Mucosa of descending colon (tissue), 3 donors: ENCODE data around the gene CACNA1S. TPM values are rescaled to one million over a fixed set of nuclear protein-coding genes. Genes with fewer than 3 reads are reported as not detected.

Experiments used
- ATAC-seq: fragments of 200-7000 bp; cut with Tn5 transposase; one replicate; pipeline ENCODE4 v1.9.1; 2020; ENCODE audit warnings: mild to moderate bottlenecking, moderate library complexity
- DNase-seq, 3 donors: peaks; one replicate each; pipeline ENCODE4 v3.0.0-alpha.2; 2020
- H3K36me3 ChIP-seq: fragments of 200-600 bp; one replicate; pipeline ENCODE4 v1.8.0; 2021; ENCODE audit warnings: low read depth, mild to moderate bottlenecking
- H3K4me1 ChIP-seq: fragments of 200-600 bp; one replicate; pipeline ENCODE4 v1.8.0; 2021; ENCODE audit warnings: low read depth, mild to moderate bottlenecking
- H3K4me3 ChIP-seq: fragments of 200-600 bp; one replicate; pipeline ENCODE4 v1.8.0; 2021; ENCODE audit warnings: mild to moderate bottlenecking
- H3K9me3 ChIP-seq: fragments of 200-600 bp; one replicate; pipeline ENCODE4 v1.8.0; 2021; ENCODE audit warnings: mild to moderate bottlenecking
- CTCF ChIP-seq: fragments of 200-600 bp; IDR thresholded peaks from one replicate; pipeline ENCODE4 v1.8.0; 2022; ENCODE audit warnings: antibody characterized with exemption, mild to moderate bottlenecking
- intact Hi-C, 2 donors: fragments of 100-400 bp; cut with DNase I in 1 of 2; cut with micrococcal nuclease in 1 of 2; formaldehyde crosslinking; loops; one replicate each; pipeline versions ENCODE4 v1.11.0 to v1.11.1; 2022; cut with DNase I, micrococcal nuclease
- total RNA-seq, 3 donors: library from RNA; stranded (reverse); fragmentation: NEBNext Ultra II Directional in 2 of 3; extraction: Animal tissue kit (Norgen Biotek cat#: 25700) in 2 of 3; gene quantifications; one replicate each; pipeline versions ENCODE4 v1.2.1 to v1.2.4, GENCODE V29; 2021 to 2023
- donor health status: DM: no; HTN: no; CAD: no; lungs with moderate emphysema.
- donor health status: DM: no; HTN: no; CAD: no.
- donor health status: DM: no; HTN: yes; CAD: no.

Gene CACNA1S
- total RNA-seq, 3 donors from 2014 or later, result not detected

- intact Hi-C loops, result no loop called here
- Histone ChIP-seq H3K9me3 (no peaks in the 10 kb centered on the region), H3K4me1 (no peaks in the 10 kb centered on the region), H3K4me3 (no peak overlapping the region), H3K36me3 (no peaks in the 10 kb centered on the region)
- TF ChIP-seq CTCF, result no peak
- ATAC-seq (no peak), DNase-seq (no peak)
Measured at GRCh38 chr1:201145816-201146215, 33.6 kb upstream of the CACNA1S start.

- no peak overlapping the region for H3K4me3 ChIP-seq
- DNase-seq (no peak), ATAC-seq (no peak)
- no peaks in the 10 kb centered on the region for H3K36me3 ChIP-seq
- no peaks in the 10 kb centered on the region for H3K4me1 ChIP-seq
- intact Hi-C loops, result no loop called here
- no peaks in the 10 kb centered on the region for H3K9me3 ChIP-seq
- TF ChIP-seq CTCF, result no peak
Measured at GRCh38 chr1:201145132-201145531, 32.9 kb upstream of the CACNA1S start.

DNA sequence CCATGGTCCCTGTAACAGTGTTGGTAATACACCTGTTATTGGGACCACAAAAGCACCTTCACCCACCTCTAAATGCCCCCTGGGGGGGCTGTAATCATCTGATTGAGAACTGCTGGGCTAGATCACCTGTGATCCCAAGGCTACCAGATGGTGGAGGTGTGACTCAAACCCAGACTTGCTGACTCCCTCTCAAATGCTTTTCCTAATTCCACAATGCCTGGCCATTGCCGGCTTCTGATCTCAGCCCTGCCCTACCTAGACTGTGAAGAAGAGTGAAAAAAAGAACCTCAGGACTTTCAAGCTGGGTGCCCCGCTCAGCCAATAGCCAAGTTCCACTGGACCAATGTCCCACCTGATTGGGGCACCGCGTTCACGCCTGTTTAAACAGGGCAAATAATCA lies 32.5 kb upstream of the CACNA1S start:
- H3K9me3 ChIP-seq, result no peaks in the 10 kb centered on the region

GRCh38 chr1:201143726-201144635 lies 31.8 kb upstream of the CACNA1S start:
- no peak for DNase-seq
- no peak for TF ChIP-seq CTCF
- Histone ChIP-seq H3K9me3 (no peaks in the 10 kb centered on the region), H3K4me3 (no peak overlapping the region), H3K4me1 (no peaks in the 10 kb centered on the region), H3K36me3 (no peaks in the 10 kb centered on the region)
- intact Hi-C loops, result no loop called here
- no peak for ATAC-seq

More for the DNA sequence above, 32.5 kb upstream of the CACNA1S start:
- ATAC-seq, result no peak
- TF ChIP-seq CTCF, result no peak
- Histone ChIP-seq H3K36me3 (no peaks in the 10 kb centered on the region), H3K4me3 (no peak overlapping the region), H3K4me1 (no peaks in the 10 kb centered on the region)
- DNase-seq, result no peak
- intact Hi-C loops, result no loop called here

- no peak for TF ChIP-seq CTCF
- H3K4me3 ChIP-seq, result no peak overlapping the region
- no peak for ATAC-seq
- intact Hi-C loops, result no loop called here
- H3K4me1 ChIP-seq, result no peaks in the 10 kb centered on the region
- H3K9me3 ChIP-seq, result no peaks in the 10 kb centered on the region
- DNase-seq, result no peak
- no peaks in the 10 kb centered on the region for H3K36me3 ChIP-seq
Measured at GRCh38 chr1:201142849-201143725, 30.9 kb upstream of the CACNA1S start.
